GM18499 (cell line): Measurements from ENCODE around the gene CFD.
"Not testable (repeated sequence)": the region's sequence is repeated elsewhere in the genome, so short reads cannot be mapped to it uniquely, and the experiment has no call there.

Source experiments
- ATAC-seq: cut with Tn5 transposase; IDR thresholded peaks from one replicate; pipeline ENCODE4 v1.9.1; 2021; ENCODE audit warnings: moderate number of reproducible peaks; ENCODE audit not compliant: insufficient read depth, unreplicated experiment

The CFD gene

GRCh38 chr19:850221-850978, 9.1 kb upstream of the CFD start:
- no peak for ATAC-seq

- ATAC-seq = no peak
Measured at GRCh38 chr19:850979-851335, 8.5 kb upstream of the CFD start.

DNA sequence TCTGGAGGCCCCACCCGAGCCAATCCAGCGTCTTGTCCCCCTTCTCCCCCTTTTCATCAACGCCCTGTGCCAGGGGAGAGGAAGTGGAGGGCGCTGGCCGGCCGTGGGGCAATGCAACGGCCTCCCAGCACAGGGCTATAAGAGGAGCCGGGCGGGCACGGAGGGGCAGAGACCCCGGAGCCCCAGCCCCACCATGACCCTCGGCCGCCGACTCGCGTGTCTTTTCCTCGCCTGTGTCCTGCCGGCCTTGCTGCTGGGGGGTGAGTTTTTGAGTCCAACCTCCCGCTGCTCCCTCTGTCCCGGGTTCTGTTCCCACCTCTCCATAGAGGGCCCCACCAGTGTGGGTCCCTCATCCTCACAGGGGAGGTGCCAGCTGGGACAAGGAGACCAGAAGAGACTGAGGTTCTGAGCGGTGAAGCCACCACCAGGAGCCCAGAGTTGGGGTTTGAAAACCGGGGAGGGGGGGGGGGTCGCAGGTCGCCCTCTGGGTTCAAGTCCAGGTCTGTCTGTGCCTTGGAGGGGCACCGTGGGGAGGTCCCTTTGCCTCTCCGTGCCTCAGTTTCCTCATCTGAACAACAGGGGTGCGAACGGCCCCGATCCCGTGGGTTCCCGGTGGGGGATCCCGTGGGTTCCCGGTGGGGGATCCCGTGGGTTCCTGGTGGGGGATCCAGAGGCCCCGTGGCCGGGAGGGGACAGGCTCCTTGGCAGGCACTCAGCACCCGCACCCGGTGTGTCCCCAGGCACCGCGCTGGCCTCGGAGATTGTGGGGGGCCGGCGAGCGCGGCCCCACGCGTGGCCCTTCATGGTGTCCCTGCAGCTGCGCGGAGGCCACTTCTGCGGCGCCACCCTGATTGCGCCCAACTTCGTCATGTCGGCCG, 7.1 kb upstream of the CFD start, which contains the start of gene ELANE:
TSS of gene ELANE (plus strand) at position 168 of the 878 bp plus-strand sequence. CDS start at position 194, 26 bp downstream.
- ATAC-seq = no peak

GRCh38 chr19:853014-853585, 6.4 kb upstream of the CFD start:
- no peak for ATAC-seq

GRCh38 chr19:853614-854220, 5.7 kb upstream of the CFD start:
- ATAC-seq = not testable (repeated sequence)

DNA sequence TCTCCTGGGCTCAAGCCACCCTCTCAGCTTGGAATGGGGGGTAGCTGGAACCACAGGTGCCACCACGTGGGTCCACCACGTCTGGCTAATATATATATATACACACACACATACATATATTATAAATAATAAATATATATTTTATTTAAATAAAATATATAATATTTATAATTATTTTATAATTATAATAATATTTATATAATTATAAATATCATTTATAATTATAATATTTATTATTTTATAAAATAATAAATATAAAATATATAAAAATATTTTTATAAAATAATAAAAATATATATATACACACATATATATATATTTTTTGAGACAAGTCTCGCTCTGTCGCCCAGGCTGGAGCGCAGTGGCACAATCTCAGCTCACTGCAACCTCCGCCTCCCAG, 4.9 kb upstream of the CFD start:
- ATAC-seq = no peak

- ATAC-seq = no peak
Measured at GRCh38 chr19:855142-855541, 4.3 kb upstream of the CFD start.

GRCh38 chr19:855566-856120, 3.8 kb upstream of the CFD start:
- ATAC-seq = no peak

GRCh38 chr19:858284-858683, 1.2 kb upstream of the CFD start:
- ATAC-seq = no peak

- ATAC-seq = no peak
Measured at GRCh38 chr19:861141-861755, 1.8 kb downstream of the CFD start.

GRCh38 chr19:861756-862580, 2.5 kb downstream of the CFD start:
- ATAC-seq = no peak

DNA sequence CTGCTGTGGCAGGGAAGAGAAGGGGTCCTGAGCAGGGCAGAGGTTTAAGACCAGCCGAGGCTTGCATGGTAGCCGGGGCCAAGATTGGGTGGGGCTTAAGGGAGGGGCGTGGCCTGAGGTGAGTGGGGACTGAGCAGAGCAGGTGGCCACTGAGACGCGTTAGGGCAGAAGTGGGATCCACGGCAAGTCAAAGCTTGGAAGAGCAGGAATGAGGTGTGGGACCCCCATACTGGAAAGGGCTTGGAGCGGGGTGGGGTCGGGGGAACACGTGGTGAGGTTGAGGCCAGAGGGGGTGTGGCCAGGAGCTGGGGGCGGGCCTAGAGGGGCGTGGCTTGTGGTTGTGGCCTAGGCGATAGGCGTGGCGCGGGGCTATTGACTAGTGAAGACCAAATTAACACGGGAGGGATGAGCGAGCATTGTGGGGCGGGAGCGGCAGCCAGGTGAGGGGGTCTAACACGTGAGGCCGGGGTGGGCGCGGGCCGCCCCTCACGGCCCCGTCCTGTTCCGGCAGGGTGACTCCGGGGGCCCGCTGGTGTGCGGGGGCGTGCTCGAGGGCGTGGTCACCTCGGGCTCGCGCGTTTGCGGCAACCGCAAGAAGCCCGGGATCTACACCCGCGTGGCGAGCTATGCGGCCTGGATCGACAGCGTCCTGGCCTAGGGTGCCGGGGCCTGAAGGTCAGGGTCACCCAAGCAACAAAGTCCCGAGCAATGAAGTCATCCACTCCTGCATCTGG, 3.3 kb downstream of the CFD start:
- no peak for ATAC-seq

- no peak for ATAC-seq
Measured at GRCh38 chr19:863315-863620, 3.8 kb downstream of the CFD start.

DNA sequence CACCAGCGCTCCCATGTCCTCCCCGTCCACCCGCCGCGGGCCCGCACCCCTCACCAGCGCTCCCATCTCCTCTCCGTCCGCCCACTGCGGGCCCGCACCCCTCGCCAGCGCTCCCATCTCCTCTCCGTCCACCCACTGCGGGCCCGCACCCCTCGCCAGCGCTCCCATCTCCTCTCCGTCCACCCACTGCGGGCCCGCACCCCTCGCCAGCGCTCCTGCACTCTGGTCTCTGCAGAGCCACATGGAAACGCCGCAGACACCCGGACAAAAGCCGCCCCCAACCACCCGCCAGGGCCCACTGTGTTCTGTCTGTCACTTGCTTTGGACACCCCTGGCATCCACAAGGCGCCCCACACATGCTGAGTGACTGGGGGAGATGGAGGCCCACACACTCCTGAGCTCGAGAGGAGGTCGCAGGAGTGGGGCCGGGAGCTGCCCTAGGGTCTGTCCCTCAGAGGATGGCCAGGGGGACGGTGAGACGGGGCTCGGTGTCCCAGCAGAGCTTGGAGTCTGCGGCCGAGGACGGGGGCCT, 7.4 kb downstream of the CFD start:
- no peak for ATAC-seq

DNA sequence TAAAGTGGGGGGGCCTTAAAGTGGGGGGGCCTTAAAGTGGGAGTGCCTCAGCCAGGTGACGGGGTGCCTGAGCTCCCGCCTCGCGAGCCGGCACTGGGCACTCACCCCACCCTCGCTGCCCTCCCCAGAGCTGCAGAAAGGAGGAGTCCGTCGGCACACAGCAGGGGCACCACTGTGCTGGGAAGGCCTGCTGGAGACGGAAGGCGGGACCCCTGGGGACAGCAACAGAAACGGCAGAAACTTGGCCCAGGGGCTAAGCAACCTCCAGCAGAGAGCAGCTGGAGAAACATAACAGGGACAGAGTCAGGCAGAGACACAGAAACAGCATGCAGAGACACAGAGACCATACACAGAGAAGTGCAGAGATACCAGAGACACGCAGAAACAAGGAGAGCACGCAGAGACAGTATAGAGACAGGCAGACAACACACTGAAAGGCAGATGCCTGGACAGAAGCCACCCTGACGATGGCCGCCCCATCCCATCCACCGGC, 7.9 kb downstream of the CFD start:
- no peak for ATAC-seq

DNA sequence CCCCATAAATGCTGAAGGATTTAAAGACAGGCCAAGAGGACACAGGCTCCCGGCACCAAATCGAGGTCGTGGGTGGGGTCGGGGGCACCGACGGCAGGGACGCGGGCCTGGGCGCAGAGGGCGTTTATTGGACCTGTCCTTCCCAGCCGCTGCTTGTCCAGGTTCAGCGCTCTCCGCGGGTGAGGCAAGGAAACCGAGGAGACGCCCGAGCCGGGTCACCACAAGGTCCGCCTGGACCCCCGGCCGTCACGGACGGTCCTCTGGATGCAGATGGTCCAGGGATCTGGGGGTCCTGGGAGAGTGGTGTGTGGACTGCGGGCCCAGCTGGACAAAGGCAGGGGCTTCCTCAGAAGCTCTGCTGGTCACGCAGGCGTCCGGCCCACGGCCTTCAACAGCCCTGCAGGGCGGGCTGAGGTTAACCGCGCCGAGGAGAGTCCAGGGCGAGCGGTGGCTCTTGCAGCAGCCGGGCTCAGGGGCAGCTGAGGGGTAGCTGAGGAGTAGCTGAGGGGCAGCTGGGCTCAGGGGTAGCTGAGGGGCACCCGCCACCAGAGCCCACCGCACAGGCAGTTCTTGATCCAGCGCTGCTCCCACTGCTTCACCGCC, 8.5 kb downstream of the CFD start:
- no peak for ATAC-seq

GRCh38 chr19:868458-869244, 9.2 kb downstream of the CFD start:
- ATAC-seq = no peak
